Hepatocyte (in vitro differentiated cells): ENCODE data around the gene UGP2. TPM values are rescaled to one million over a fixed set of nuclear protein-coding genes. Genes with fewer than 3 reads are reported as not detected.

Source experiments
- DNase-seq: peaks from one replicate; pipeline ENCODE4 v3.0.0-alpha.2; 2016; ENCODE audit warnings: low spot score
- H2AFZ ChIP-seq: fragments of 200-600 bp; sonication (generic); 2 replicates; pipeline ENCODE4 v1.6.0; 2016; ENCODE audit warnings: antibody characterized with exemption, mild to moderate bottlenecking
- H3K27ac ChIP-seq: fragments of 200-600 bp; sonication (generic); 2 replicates; pipeline ENCODE4 v1.5.1; 2016; ENCODE audit warnings: mild to moderate bottlenecking
- H3K27me3 ChIP-seq: fragments of 200-600 bp; sonication (generic); 2 replicates; pipeline ENCODE4 v1.6.1; 2016
- H3K36me3 ChIP-seq: fragments of 200-600 bp; sonication (generic); replicated peaks from 2 replicates; pipeline ENCODE4 v1.5.1; 2016; ENCODE audit warnings: low read depth; ENCODE audit not compliant: insufficient read depth
- H3K4me1 ChIP-seq: fragments of 200-600 bp; sonication (generic); 2 replicates; pipeline ENCODE4 v1.5.1; 2016; ENCODE audit warnings: mild to moderate bottlenecking, moderate library complexity; ENCODE audit not compliant: insufficient read depth
- H3K4me2 ChIP-seq: fragments of 200-600 bp; sonication (generic); 2 replicates; pipeline ENCODE4 v1.6.0; 2016
- H3K4me3 ChIP-seq: fragments of 200-600 bp; sonication (generic); 2 replicates; pipeline ENCODE4 v1.5.1; 2016; ENCODE audit warnings: mild to moderate bottlenecking
- H3K79me2 ChIP-seq: fragments of 200-600 bp; sonication (generic); 2 replicates; pipeline ENCODE4 v1.6.0; 2017; ENCODE audit warnings: mild to moderate bottlenecking
- H3K9me2 ChIP-seq: fragments of 200-600 bp; sonication (generic); replicated peaks from 2 replicates; pipeline ENCODE4 v1.6.0; 2017; ENCODE audit warnings: mild to moderate bottlenecking; ENCODE audit not compliant: insufficient read depth
- H3K9me3 ChIP-seq: fragments of 200-600 bp; sonication (generic); 2 replicates; pipeline ENCODE4 v1.5.1; 2016; ENCODE audit warnings: low read depth, mild to moderate bottlenecking
- H4K20me1 ChIP-seq: fragments of 200-600 bp; sonication (generic); 2 replicates; pipeline ENCODE4 v1.6.0; 2016; ENCODE audit warnings: mild to moderate bottlenecking; ENCODE audit not compliant: insufficient read depth, poor library complexity, severe bottlenecking
- EZH2 ChIP-seq: fragments of 200-600 bp; sonication (generic); IDR thresholded peaks from 2 replicates; pipeline ENCODE4 v1.6.1; 2016; ENCODE audit warnings: antibody characterized with exemption, mild to moderate bottlenecking, borderline replicate concordance
- EZH2phosphoT487 ChIP-seq: fragments of 200-600 bp; sonication (generic); IDR thresholded peaks from one replicate; pipeline ENCODE4 v1.6.1; 2018; ENCODE audit warnings: antibody characterized with exemption, mild to moderate bottlenecking, low read depth, moderate library complexity; ENCODE audit not compliant: unreplicated experiment, severe bottlenecking
- WGBS: methylation state at CpG from one replicate; pipeline ENCODE4 v1.1.6; 2016; ENCODE audit warnings: low lambda C conversion rate; ENCODE audit errors: missing lambda C conversion rate; 5-methylcytosine and 5-hydroxymethylcytosine counted together
- polyA plus RNA-seq: library from polyadenylated mRNA; unstranded; fragments of >200 nt; fragmentation: Nextera tagmentation; extraction: Ambion mirVana; gene quantifications from 2 replicates; pipeline ENCODE4 v1.2.1, GENCODE V29; 2016
- total RNA-seq: library from RNA; depleted of rRNA; stranded (reverse); fragments of >200 nt; gene quantifications from 2 replicates; pipeline ENCODE4 v1.2.3, GENCODE V29; 2014
- TF ChIP-seq, protein P1 (sequence below): fragments of 200-600 bp; sonication (generic); IDR thresholded peaks from 2 replicates; pipeline ENCODE4 v1.5.1; 2016; ENCODE audit warnings: antibody characterized with exemption, mild to moderate bottlenecking; ENCODE audit not compliant: poor library complexity

The UGP2 gene
- total and polyA plus RNA-seq, 2 experiments from 2014 or later = 273 to 322 TPM

DNA sequence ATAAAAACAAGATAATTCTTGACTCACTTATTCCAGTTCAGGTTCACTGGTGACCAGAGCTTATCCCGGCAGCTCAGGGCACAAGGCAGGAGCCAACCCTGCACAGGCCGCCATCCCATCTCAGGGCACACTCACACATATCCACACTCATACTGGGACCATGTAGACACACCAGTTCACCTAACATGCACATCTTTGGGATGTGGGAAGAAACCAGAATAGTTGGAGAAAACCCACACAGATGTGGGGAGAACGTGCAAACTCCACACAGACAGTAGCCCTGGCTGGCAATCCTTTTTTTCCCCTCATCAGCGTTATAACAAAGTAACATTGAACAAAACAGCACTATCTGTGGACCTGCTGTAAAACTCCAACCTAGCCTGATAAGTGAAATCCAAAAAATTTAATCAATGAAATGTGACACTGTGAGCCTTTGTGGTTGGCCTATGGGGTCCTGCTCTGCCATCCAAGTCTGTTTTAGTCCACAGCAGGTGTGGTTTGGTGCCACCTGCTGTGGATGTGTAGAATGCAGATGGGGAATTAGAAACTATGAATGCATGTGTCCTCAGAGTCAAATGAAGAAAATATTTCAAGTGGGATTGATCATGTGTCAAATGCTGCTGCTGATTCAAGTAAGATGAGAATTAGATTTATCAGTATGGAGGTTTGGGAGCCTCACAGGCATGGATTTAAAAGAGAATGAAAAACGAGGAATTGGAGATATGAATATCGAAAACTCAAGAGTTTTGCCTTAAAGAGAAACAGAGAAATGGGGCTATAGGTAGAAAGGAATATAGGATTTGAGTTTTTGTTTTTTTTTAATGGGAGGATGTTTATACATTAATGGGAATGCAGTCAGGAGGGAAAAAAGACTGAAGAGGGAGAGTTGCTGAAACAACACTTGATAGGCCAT lies 47.0 kb downstream of the UGP2 start:
- WGBS = 97% methylated on average over 6 of the region's 6 CpGs
- Histone ChIP-seq H3K4me3 (no peak overlapping the region), H2AFZ (no peak overlapping the region), H3K4me1 (peaks cover 4% of the 10 kb centered on the region), H3K36me3 (no peaks in the 10 kb centered on the region), H3K79me2 (no peaks in the 10 kb centered on the region), H3K27ac (no peak overlapping the region), H3K9me3 (no peaks in the 10 kb centered on the region), H3K9me2 (no peaks in the 10 kb centered on the region), H3K4me2 (no peak overlapping the region), H4K20me1 (no peaks in the 10 kb centered on the region), H3K27me3 (no peaks in the 10 kb centered on the region)
- TF ChIP-seq EZH2 = no peak
- TF ChIP-seq EZH2phosphoT487 = no peak
- TF ChIP-seq, protein P1, sequence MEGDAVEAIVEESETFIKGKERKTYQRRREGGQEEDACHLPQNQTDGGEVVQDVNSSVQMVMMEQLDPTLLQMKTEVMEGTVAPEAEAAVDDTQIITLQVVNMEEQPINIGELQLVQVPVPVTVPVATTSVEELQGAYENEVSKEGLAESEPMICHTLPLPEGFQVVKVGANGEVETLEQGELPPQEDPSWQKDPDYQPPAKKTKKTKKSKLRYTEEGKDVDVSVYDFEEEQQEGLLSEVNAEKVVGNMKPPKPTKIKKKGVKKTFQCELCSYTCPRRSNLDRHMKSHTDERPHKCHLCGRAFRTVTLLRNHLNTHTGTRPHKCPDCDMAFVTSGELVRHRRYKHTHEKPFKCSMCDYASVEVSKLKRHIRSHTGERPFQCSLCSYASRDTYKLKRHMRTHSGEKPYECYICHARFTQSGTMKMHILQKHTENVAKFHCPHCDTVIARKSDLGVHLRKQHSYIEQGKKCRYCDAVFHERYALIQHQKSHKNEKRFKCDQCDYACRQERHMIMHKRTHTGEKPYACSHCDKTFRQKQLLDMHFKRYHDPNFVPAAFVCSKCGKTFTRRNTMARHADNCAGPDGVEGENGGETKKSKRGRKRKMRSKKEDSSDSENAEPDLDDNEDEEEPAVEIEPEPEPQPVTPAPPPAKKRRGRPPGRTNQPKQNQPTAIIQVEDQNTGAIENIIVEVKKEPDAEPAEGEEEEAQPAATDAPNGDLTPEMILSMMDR = peak; percentile 76
- peak; percentile 61 for DNase-seq

DNA sequence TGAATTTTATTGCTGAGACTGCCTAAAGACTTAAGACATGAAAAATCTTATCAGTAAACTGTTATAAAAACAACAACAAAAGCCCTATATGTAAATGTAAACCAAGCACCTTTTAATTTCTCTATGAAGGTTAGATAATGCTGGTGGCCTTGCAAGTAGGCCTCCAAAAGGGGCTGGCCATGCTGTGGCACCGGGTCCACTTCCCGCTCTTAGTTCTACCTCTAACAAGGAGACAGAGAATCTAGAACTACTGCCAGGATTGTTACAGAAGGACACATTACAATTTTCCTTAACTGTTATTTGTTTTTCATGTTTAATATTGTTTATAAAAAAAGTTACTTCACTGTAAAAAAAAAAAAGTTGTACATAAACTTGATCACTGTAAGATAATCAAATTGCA lies 49.0 kb downstream of the UGP2 start:
- peaks cover 4% of the 10 kb centered on the region for H3K4me1 ChIP-seq
- no peaks in the 10 kb centered on the region for H4K20me1 ChIP-seq
- no peaks in the 10 kb centered on the region for H3K79me2 ChIP-seq
- TF ChIP-seq, protein P1 = no peak
- TF ChIP-seq EZH2phosphoT487 = no peak
- no peak for TF ChIP-seq EZH2
- H3K9me2 ChIP-seq = no peaks in the 10 kb centered on the region
- no peak overlapping the region for H3K27ac ChIP-seq
- no peak overlapping the region for H3K4me3 ChIP-seq
- no peak for DNase-seq
- H3K4me2 ChIP-seq = no peak overlapping the region
- 96% methylated on average over 2 of the region's 2 CpGs for WGBS
- H3K36me3 ChIP-seq = no peaks in the 10 kb centered on the region
- no peaks in the 10 kb centered on the region for H3K27me3 ChIP-seq
- no peaks in the 10 kb centered on the region for H3K9me3 ChIP-seq
- no peak overlapping the region for H2AFZ ChIP-seq

DNA sequence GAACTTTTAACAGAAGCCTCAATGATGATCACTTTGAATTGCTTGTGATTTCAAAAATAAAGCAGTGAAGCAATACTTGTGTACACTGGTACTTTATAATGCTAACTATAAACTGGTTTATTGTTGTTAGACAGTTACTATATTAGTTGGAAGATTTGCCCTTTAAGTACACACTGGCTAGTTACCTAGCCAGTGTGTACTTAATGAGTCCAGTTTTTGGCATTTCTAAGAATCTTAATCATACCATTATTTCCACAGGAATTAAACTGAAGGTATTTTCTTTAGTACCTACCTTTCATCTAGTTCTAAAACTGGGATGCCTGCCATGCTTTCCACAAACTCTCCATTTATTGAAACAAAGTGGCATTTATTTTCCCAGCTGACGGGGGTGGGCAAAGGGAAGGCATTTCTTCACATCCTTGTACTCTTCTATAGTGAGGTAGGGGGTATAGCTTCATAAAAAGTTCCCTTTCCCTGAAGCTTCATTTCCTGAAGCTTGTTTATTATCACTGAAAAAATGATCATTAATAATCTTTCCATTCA lies 49.9 kb downstream of the UGP2 start:
- H3K9me2 ChIP-seq = no peaks in the 10 kb centered on the region
- no peak for DNase-seq
- no peaks in the 10 kb centered on the region for H3K36me3 ChIP-seq
- no peak overlapping the region for H3K27ac ChIP-seq
- peaks cover 4% of the 10 kb centered on the region for H3K4me1 ChIP-seq
- H3K4me2 ChIP-seq = no peak overlapping the region
- 82% methylated on average over 1 of the region's 1 CpG for WGBS
- no peaks in the 10 kb centered on the region for H3K9me3 ChIP-seq
- H3K4me3 ChIP-seq = no peak overlapping the region
- TF ChIP-seq EZH2 (no peak), EZH2phosphoT487 (no peak)
- TF ChIP-seq, protein P1 = no peak
- no peak overlapping the region for H2AFZ ChIP-seq
- H3K27me3 ChIP-seq = no peaks in the 10 kb centered on the region
- H4K20me1 ChIP-seq = no peaks in the 10 kb centered on the region
- no peaks in the 10 kb centered on the region for H3K79me2 ChIP-seq
